Testis (tissue), 2 donors: Measurements from ENCODE around the gene ZBTB12.

Experiments used
- POLR2A ChIP-seq: fragments of 450-650 bp; IDR thresholded peaks from one replicate; pipeline ENCODE4 v1.6.1; 2017; ENCODE audit warnings: antibody characterized with exemption, mild to moderate bottlenecking, moderate library complexity
- TF ChIP-seq, protein P1 (sequence below), 3 experiments: fragments of 450-650 bp in 2 of 3; fragments of 200-600 bp in 1 of 3; sonication (generic) in 1 of 3; IDR thresholded peaks; one replicate each; pipeline ENCODE4 v1.5.1; 2016 to 2019; ENCODE audit warnings: antibody characterized with exemption in 3 of 3, mild to moderate bottlenecking in 2 of 3, moderate library complexity in 1 of 3

- TF ChIP-seq, protein P1, sequence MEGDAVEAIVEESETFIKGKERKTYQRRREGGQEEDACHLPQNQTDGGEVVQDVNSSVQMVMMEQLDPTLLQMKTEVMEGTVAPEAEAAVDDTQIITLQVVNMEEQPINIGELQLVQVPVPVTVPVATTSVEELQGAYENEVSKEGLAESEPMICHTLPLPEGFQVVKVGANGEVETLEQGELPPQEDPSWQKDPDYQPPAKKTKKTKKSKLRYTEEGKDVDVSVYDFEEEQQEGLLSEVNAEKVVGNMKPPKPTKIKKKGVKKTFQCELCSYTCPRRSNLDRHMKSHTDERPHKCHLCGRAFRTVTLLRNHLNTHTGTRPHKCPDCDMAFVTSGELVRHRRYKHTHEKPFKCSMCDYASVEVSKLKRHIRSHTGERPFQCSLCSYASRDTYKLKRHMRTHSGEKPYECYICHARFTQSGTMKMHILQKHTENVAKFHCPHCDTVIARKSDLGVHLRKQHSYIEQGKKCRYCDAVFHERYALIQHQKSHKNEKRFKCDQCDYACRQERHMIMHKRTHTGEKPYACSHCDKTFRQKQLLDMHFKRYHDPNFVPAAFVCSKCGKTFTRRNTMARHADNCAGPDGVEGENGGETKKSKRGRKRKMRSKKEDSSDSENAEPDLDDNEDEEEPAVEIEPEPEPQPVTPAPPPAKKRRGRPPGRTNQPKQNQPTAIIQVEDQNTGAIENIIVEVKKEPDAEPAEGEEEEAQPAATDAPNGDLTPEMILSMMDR (IDR thresholded peaks at IDR 0.05), result no peak
- no peak for TF ChIP-seq POLR2A
These were observed 1.8 kb downstream of the ZBTB12 start for GRCh38 chr6:31899882-31900722.
